Activated T-helper 2 cell treated with anti-CD3 and anti-CD28 coated beads, Interferon-gamma antibody, Interleukin-2, Interleukin-4, amounts not matched to agents 10 μg/mL and 5 μg/mL and 100 μg/mL, durations not matched to agents 14 hours and 24 hours and 36 hours (primary cell): ENCODE results near the gene FCHSD1. TPM values are rescaled to one million over a fixed set of nuclear protein-coding genes. Genes with fewer than 3 reads are reported as not detected.

Experiments
- DNase-seq: peaks from one replicate; pipeline ENCODE4 v3.0.0; 2021; ENCODE audit warnings: low spot score
- H3K27ac Mint-ChIP-seq: one replicate; pipeline ENCODE4 v1.8.0; 2021; ENCODE audit warnings: mixed read lengths
- H3K27me3 Mint-ChIP-seq: one replicate; pipeline ENCODE4 v1.8.0; 2021; ENCODE audit warnings: low read depth, mixed read lengths
- H3K36me3 Mint-ChIP-seq: one replicate; pipeline ENCODE4 v1.8.0; 2021; ENCODE audit warnings: low read depth, mixed read lengths
- H3K4me1 Mint-ChIP-seq: one replicate; pipeline ENCODE4 v1.8.0; 2021; ENCODE audit warnings: low read depth, mixed read lengths
- H3K4me3 Mint-ChIP-seq: one replicate; pipeline ENCODE4 v1.8.0; 2021; ENCODE audit warnings: low read depth, mild to moderate bottlenecking, moderate library complexity, mixed read lengths
- H3K9me3 Mint-ChIP-seq: one replicate; pipeline ENCODE4 v1.8.0; 2021; ENCODE audit warnings: mixed read lengths
- intact Hi-C: fragments of 100-400 bp; cut with micrococcal nuclease; formaldehyde crosslinking; loops from one replicate; pipeline ENCODE4 v1.15.1; 2023
- total RNA-seq: library from RNA; stranded (reverse); gene quantifications from 2 replicates; pipeline ENCODE4 v1.2.3, GENCODE V29; 2022

FCHSD1 gene
- total RNA-seq, 1 donor from 2014 or later, result 42.8 TPM

GRCh38 chr5:141649056-141649688 is 2.0 kb downstream of the FCHSD1 start:
- Mint-ChIP-seq H3K9me3 (no peaks in the 10 kb centered on the region), H3K4me3 (no peak overlapping the region), H3K36me3 (peaks cover 21% of the 10 kb centered on the region), H3K27me3 (no peaks in the 10 kb centered on the region), H3K27ac (no peak overlapping the region), H3K4me1 (peaks cover 11% of the 10 kb centered on the region)
- no peak for DNase-seq
- intact Hi-C loops, result no loop called here

DNA sequence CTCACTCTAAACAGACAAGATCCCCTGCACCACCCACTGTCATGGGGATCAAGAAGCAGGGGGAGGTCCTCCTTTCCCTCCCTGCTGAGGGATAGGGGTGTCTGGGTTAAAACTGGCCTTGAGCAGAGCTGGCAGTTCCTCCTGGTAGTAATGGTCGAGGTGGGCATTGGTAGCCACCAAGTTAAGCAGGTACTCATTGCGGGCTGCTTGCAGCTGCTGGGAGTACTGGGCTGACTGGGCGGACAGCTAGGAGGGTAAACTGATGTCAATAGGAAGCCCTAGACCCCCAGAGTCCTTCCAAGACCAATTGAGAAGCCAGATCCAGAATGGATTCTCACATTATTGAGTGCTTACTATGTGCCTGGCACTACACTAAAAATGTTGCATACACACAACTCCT is 3.4 kb downstream of the FCHSD1 start:
- Mint-ChIP-seq H3K4me3 (no peak overlapping the region), H3K27ac (no peak overlapping the region), H3K27me3 (no peaks in the 10 kb centered on the region), H3K9me3 (no peaks in the 10 kb centered on the region), H3K4me1 (peaks cover 11% of the 10 kb centered on the region), H3K36me3 (peaks cover 24% of the 10 kb centered on the region)
- intact Hi-C loops, result no loop called here
- no peak for DNase-seq

DNA sequence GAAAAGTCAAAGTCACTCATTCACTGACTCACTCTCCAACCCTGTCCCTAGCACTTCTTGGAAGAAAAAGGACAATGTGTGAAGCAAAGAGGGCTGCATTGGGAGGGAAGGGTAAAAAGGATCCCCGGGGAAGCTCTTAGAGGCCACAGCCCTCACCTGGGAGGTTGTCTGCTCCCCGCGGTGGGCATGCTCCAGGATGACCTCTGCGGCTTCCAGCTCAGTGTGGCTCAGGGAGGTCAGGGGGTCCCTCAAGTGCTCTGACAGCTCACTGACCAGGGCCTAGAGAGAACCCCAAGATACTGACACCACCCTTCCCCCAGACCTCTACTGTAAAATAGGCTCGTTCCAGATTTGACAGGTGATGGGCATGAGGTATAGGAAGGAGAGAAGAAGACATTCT is 4.0 kb downstream of the FCHSD1 start:
- intact Hi-C loops, result no loop called here
- Mint-ChIP-seq H3K4me3 (no peak overlapping the region), H3K27me3 (no peaks in the 10 kb centered on the region), H3K9me3 (no peaks in the 10 kb centered on the region), H3K27ac (no peak overlapping the region), H3K36me3 (peaks cover 24% of the 10 kb centered on the region), H3K4me1 (peaks cover 10% of the 10 kb centered on the region)
- no peak for DNase-seq

DNA sequence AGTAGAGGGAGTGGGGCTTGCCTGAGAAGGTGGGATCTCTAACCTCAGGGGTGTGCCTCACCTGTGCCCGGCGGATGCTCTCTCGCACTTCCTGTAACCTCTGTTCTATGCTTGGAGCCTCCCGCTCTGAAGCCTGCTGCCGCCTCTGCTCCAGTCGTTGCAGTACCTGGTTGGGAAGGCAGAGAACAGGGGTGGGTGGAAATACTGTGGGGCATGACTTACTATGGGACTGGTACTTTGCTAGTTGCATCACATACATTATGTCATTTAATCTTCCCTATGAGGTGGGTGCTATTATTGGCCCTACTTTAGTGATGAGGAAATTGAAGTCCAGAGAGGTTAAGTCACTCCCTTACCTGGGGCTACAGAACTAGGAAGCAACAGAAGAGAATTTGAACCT is 5.2 kb downstream of the FCHSD1 start:
- Mint-ChIP-seq H3K27me3 (no peaks in the 10 kb centered on the region), H3K4me3 (no peak overlapping the region), H3K36me3 (peaks cover 35% of the 10 kb centered on the region), H3K4me1 (peaks cover 16% of the 10 kb centered on the region), H3K27ac (no peak overlapping the region), H3K9me3 (no peaks in the 10 kb centered on the region)
- intact Hi-C loops, result no loop called here
- no peak for DNase-seq

DNA sequence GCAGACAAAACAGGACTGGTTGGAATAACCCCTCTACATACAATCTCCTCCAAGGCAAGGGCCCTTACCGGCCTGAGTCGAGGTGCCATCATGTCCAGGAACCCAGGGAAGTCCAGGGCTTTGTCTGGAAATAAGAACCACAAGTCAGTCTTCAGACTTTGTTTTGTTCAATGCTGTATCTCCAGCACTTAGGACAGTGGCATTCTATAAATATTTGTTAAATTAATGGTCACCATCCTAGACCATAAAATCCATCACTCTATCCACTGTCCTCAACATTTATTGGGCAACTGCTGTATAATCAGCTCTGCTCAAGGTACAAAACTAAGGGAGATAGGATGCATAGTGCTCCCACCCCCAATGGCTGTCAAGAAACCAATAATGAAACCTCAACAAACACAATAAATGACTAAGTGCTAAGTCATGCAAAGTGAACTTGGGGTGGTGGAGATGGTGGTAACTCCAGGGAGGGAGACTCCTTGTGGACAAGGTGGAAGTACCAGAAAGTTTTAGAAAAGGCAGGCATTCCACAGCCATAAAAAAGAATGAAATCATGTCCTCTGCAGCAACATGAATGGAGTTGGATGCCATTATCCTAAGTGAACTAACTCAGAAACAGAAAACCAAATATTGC is 9.5 kb downstream of the FCHSD1 start:
- peak overlapping the region; percentile 13 for H3K27ac Mint-ChIP-seq
- H3K4me3 Mint-ChIP-seq, result no peak overlapping the region
- intact Hi-C loops, result no loop called here
- no peaks in the 10 kb centered on the region for H3K27me3 Mint-ChIP-seq
- no peaks in the 10 kb centered on the region for H3K9me3 Mint-ChIP-seq
- H3K36me3 Mint-ChIP-seq, result peaks cover 36% of the 10 kb centered on the region
- peaks cover 17% of the 10 kb centered on the region for H3K4me1 Mint-ChIP-seq
- DNase-seq, result no peak

- no peak for DNase-seq
- H3K36me3 Mint-ChIP-seq, result peaks cover 28% of the 10 kb centered on the region
- intact Hi-C loops, result no loop called here
- H3K27ac Mint-ChIP-seq, result no peak overlapping the region
- no peak overlapping the region for H3K4me3 Mint-ChIP-seq
- H3K9me3 Mint-ChIP-seq, result no peaks in the 10 kb centered on the region
- H3K4me1 Mint-ChIP-seq, result peaks cover 22% of the 10 kb centered on the region
- no peaks in the 10 kb centered on the region for H3K27me3 Mint-ChIP-seq
Observed at GRCh38 chr5:141640698-141641097, 10.5 kb downstream of the FCHSD1 start.

DNA sequence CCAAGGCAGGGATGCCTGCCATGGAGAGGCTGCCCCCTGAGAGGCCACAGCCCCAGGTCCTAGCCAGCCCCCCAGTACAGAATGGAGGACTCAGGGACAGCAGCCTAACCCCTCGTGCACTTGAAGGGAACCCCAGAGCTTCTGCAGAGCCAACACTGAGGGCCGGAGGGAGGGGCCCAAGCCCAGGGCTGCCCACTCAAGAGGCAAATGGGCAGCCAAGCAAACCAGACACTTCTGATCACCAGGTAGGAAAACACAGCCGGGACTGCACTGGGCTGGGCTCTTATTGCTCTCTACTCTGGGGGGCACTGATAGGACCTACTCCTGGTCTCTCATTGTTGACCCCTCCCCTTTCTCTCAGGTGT is 11.2 kb downstream of the FCHSD1 start:
- H3K9me3 Mint-ChIP-seq, result no peaks in the 10 kb centered on the region
- intact Hi-C loops, result no loop called here
- H3K4me1 Mint-ChIP-seq, result peaks cover 28% of the 10 kb centered on the region
- no peaks in the 10 kb centered on the region for H3K27me3 Mint-ChIP-seq
- H3K36me3 Mint-ChIP-seq, result peaks cover 29% of the 10 kb centered on the region
- no peak overlapping the region for H3K27ac Mint-ChIP-seq
- H3K4me3 Mint-ChIP-seq, result no peak overlapping the region
- DNase-seq, result no peak

GRCh38 chr5:141639357-141640050 is 11.7 kb downstream of the FCHSD1 start:
- intact Hi-C loops, result no loop called here
- DNase-seq, result no peak
- Mint-ChIP-seq H3K4me1 (peaks cover 33% of the 10 kb centered on the region), H3K36me3 (peaks cover 29% of the 10 kb centered on the region), H3K27me3 (no peaks in the 10 kb centered on the region), H3K9me3 (no peaks in the 10 kb centered on the region), H3K4me3 (no peak overlapping the region), H3K27ac (no peak overlapping the region)

DNA sequence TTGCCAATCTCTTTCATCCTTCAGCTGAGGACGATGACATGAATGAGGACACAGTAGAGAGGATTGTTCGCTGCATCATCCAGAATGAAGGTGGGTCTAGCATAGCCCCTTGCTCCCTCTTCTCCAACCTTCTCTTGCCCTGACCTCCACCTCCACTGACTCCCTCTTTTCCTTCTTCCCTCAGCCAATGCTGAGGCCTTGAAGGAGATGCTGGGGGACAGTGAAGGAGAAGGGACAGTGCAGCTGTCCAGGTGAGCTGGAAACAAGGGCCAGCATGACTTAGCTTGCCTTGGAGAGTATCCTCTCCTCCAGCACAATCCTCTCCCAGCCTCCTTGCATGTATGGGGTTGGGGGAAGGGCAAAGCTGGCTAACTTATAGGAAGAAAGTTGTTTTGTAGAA is 12.4 kb downstream of the FCHSD1 start:
- H3K4me3 Mint-ChIP-seq, result peak overlapping the region; percentile 87
- H3K27ac Mint-ChIP-seq, result peak overlapping the region; percentile 72
- intact Hi-C loops, result no loop called here
- H3K36me3 Mint-ChIP-seq, result peaks cover 33% of the 10 kb centered on the region
- H3K4me1 Mint-ChIP-seq, result peaks cover 39% of the 10 kb centered on the region
- H3K27me3 Mint-ChIP-seq, result no peaks in the 10 kb centered on the region
- DNase-seq, result no peak
- H3K9me3 Mint-ChIP-seq, result no peaks in the 10 kb centered on the region

DNA sequence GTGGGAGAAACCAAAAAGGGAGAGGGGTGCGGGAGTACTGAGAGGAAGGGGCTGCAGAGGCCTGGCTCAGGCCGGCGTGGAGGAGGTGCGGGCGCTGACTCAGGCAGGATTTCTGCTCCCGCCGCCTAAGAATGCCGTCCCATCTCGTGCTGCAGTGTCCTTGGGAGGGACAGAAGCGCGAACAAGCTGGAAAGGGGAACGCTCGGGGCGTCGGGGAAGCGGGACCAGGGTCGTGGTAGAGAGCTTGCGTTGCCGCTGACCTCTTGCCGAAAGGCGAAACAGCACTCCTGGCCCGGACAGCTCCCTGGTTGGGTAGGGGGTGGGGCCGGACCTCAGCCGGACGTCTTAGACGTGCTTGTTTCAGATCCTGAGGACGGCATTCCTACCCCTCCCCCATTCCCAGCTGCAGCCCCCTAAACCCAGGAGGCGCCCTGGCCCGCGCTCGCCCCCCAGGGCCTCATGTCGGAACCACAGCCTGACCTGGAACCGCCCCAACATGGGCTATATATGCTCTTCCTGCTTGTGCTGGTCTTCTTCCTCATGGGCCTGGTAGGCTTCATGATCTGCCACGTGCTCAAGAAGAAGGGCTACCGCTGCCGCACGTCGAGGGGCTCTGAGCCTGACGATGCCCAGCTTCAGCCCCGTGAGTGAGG is 13.3 kb downstream of the FCHSD1 start:
- H3K27me3 Mint-ChIP-seq, result no peaks in the 10 kb centered on the region
- H3K27ac Mint-ChIP-seq, result peak overlapping the region; percentile 81
- H3K36me3 Mint-ChIP-seq, result peaks cover 34% of the 10 kb centered on the region
- peaks cover 40% of the 10 kb centered on the region for H3K4me1 Mint-ChIP-seq
- peak overlapping the region; percentile 87 for H3K4me3 Mint-ChIP-seq
- H3K9me3 Mint-ChIP-seq, result no peaks in the 10 kb centered on the region
- intact Hi-C loops, result no loop called here
- peak; percentile 53 for DNase-seq

GRCh38 chr5:141637123-141637766 is 14.0 kb downstream of the FCHSD1 start:
- intact Hi-C loops, result no loop called here
- no peaks in the 10 kb centered on the region for H3K27me3 Mint-ChIP-seq
- peak; percentile 53 for DNase-seq
- no peaks in the 10 kb centered on the region for H3K9me3 Mint-ChIP-seq
- peak overlapping the region; percentile 81 for H3K27ac Mint-ChIP-seq
- H3K4me3 Mint-ChIP-seq, result peak overlapping the region; percentile 87
- H3K4me1 Mint-ChIP-seq, result peaks cover 43% of the 10 kb centered on the region
- H3K36me3 Mint-ChIP-seq, result peaks cover 41% of the 10 kb centered on the region

DNA sequence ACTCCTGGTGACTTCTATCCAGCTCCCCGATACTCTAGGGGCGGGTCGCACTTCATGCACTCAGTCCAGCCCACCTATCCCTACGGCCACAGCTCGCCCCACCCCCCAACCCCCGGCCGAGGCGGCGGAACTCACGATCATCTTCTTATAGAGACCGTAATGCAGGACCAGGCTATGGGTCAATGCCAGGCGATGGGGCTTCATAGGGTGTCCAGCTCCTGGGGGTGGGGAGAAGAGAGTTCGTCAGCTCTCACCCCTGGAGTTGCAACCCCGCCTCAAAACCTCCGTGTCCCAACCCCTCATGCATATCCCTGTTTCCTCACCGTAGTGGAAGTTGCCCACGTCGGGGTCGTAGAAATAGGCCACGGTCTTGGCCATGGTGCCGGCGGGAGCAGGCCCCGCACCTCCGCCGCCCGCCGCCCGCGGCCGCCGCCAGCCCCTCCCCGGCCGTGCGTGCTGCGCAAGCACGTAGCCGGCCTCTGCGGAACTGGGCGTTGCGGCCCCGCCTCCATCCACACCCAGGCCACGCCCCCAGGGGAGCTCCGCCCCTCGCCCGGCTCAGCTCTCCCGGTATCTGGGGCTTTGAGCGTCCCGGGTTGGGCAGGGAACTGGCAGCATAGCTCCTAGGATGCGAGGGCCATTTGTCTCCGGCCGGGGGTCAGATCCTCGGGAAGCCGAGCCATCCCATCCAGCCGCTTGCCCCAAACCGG is 14.7 kb downstream of the FCHSD1 start, which contains the start of the genes HDAC3 and RELL2:
Gene HDAC3, minus strand, starts transcription at position 437 of the 710 bp plus-strand sequence. Its CDS starts 59 bp downstream, at position 378.
Gene RELL2, plus strand, starts transcription at position 585 of the 710 bp plus-strand sequence. CDS start 1,229 bp downstream, outside the sequence.
- Mint-ChIP-seq H3K27ac (peak within 1 kb of the TSS; percentile 81), H3K27me3 (no peaks in the 10 kb centered on the region), H3K4me3 (peak within 1 kb of the TSS; percentile 88), H3K36me3 (peaks cover 39% of the 10 kb centered on the region), H3K4me1 (peaks cover 37% of the 10 kb centered on the region), H3K9me3 (no peaks in the 10 kb centered on the region)
- intact Hi-C loops, result loop anchor here (1.0 kb wide), 3 partner anchors 15 to 44 kb away; partner anchors contain the start of genes DIAPH1 and FCHSD1
- DNase-seq, result peak; percentile 93
